GM23338 (cell line): ENCODE results near the gene KCNN3. TPM values are rescaled to one million over a fixed set of nuclear protein-coding genes. Genes with fewer than 3 reads are reported as not detected.

Experiments used
- ATAC-seq: fragments of 200-7000 bp; cut with Tn5 transposase; 3 replicates; pipeline ENCODE4 v1.9.1; 2020
- DNase-seq: peaks from one replicate; pipeline ENCODE4 v3.0.0-alpha.2; 2015; ENCODE audit warnings: low spot score
- H2AFZ ChIP-seq: fragments of 200-600 bp; sonication (generic); 2 replicates; pipeline ENCODE4 v1.8.0; 2016; ENCODE audit warnings: antibody characterized with exemption, mild to moderate bottlenecking, moderate library complexity
- H3F3A ChIP-seq: fragments of 200-600 bp; sonication (generic); replicated peaks from 2 replicates; pipeline ENCODE4 v1.8.0; 2017; ENCODE audit warnings: antibody characterized with exemption, mixed run types, low read depth
- H3K27ac ChIP-seq: fragments of 200-600 bp; sonication (generic); 2 replicates; pipeline ENCODE4 v1.6.1; 2016; ENCODE audit warnings: low read depth
- H3K27me3 ChIP-seq: fragments of 200-600 bp; sonication (generic); 2 replicates; pipeline ENCODE4 v1.8.0; 2016; ENCODE audit warnings: mild to moderate bottlenecking, mixed run types, moderate library complexity; ENCODE audit not compliant: insufficient read depth
- H3K36me3 ChIP-seq: fragments of 200-600 bp; sonication (generic); 2 replicates; pipeline ENCODE4 v1.8.0; 2016; ENCODE audit warnings: mild to moderate bottlenecking; ENCODE audit not compliant: insufficient read depth
- H3K4me1 ChIP-seq: fragments of 200-600 bp; sonication (generic); 2 replicates; pipeline ENCODE4 v1.8.0; 2016; ENCODE audit warnings: mild to moderate bottlenecking, moderate library complexity; ENCODE audit not compliant: insufficient read depth
- H3K4me2 ChIP-seq: fragments of 200-600 bp; sonication (generic); 2 replicates; pipeline ENCODE4 v1.7.1; 2017; ENCODE audit warnings: mixed run types
- H3K4me3 ChIP-seq: fragments of 200-600 bp; sonication (generic); 2 replicates; pipeline ENCODE4 v1.6.1; 2016; ENCODE audit warnings: mixed run types
- H3K79me2 ChIP-seq: fragments of 200-600 bp; sonication (generic); replicated peaks from 2 replicates; pipeline ENCODE4 v1.8.0; 2017; ENCODE audit warnings: mild to moderate bottlenecking; ENCODE audit not compliant: insufficient read depth
- H3K9me2 ChIP-seq: fragments of 200-600 bp; sonication (generic); 2 replicates; pipeline ENCODE4 v1.8.0; 2017; ENCODE audit not compliant: insufficient read depth
- H4K20me1 ChIP-seq: fragments of 200-600 bp; sonication (generic); replicated peaks from 2 replicates; pipeline ENCODE4 v1.8.0; 2017; ENCODE audit warnings: mild to moderate bottlenecking; ENCODE audit not compliant: insufficient read depth
- H3K27ac Mint-ChIP-seq: 2 replicates; pipeline ENCODE4 v1.8.0; 2020; ENCODE audit warnings: inconsistent platforms, mild to moderate bottlenecking, moderate library complexity, mixed read lengths
- H3K27me3 Mint-ChIP-seq: 3 replicates; pipeline ENCODE4 v1.8.0; 2022; ENCODE audit warnings: low read depth, mild to moderate bottlenecking, moderate library complexity, mixed read lengths, inconsistent platforms; ENCODE audit not compliant: insufficient read depth, poor library complexity
- H3K36me3 Mint-ChIP-seq: 3 replicates; pipeline ENCODE4 v1.8.0; 2021; ENCODE audit warnings: low read depth, mild to moderate bottlenecking, inconsistent platforms, moderate library complexity, mixed read lengths
- H3K4me1 Mint-ChIP-seq: 3 replicates; pipeline ENCODE4 v1.8.0; 2020; ENCODE audit warnings: mild to moderate bottlenecking, inconsistent platforms, mixed read lengths
- H3K4me3 Mint-ChIP-seq: 3 replicates; pipeline ENCODE4 v1.8.0; 2021; ENCODE audit warnings: moderate library complexity, mild to moderate bottlenecking, inconsistent platforms, mixed read lengths
- H3K9me3 Mint-ChIP-seq: 3 replicates; pipeline ENCODE4 v1.8.0; 2020; ENCODE audit warnings: moderate library complexity, mild to moderate bottlenecking, inconsistent platforms, mixed read lengths
- CREB1 ChIP-seq: fragments of 250-450 bp; sonication (Bioruptor Pico); IDR thresholded peaks from 2 replicates; pipeline ENCODE4 v1.5.0; 2020; ENCODE audit warnings: low read depth, mild to moderate bottlenecking, moderate library complexity
- ETS1 ChIP-seq: IDR thresholded peaks from 2 replicates; pipeline ENCODE4 v1.6.1; 2016; ENCODE audit warnings: antibody characterized with exemption
- EZH2 ChIP-seq: fragments of 200-600 bp; sonication (generic); IDR thresholded peaks from one replicate; pipeline ENCODE4 v1.8.0; 2017; ENCODE audit warnings: antibody characterized with exemption, mild to moderate bottlenecking, low read depth; ENCODE audit not compliant: unreplicated experiment
- EZH2phosphoT487 ChIP-seq: fragments of 200-600 bp; sonication (generic); IDR thresholded peaks from one replicate; pipeline ENCODE4 v1.8.1; 2018; ENCODE audit warnings: antibody characterized with exemption; ENCODE audit not compliant: unreplicated experiment
- POLR2AphosphoS5 ChIP-seq: IDR thresholded peaks from 2 replicates; pipeline ENCODE4 v1.6.1; 2016; ENCODE audit warnings: antibody characterized with exemption, low read depth
- REST ChIP-seq: IDR thresholded peaks from one replicate; pipeline ENCODE4 v1.6.1; 2018; ENCODE audit warnings: antibody characterized with exemption; ENCODE audit not compliant: unreplicated experiment
- STAT1 ChIP-seq: IDR thresholded peaks from one replicate; pipeline ENCODE4 v1.6.1; 2016; ENCODE audit warnings: antibody characterized with exemption; ENCODE audit not compliant: unreplicated experiment
- ZNF114 ChIP-seq: fragments of 250-450 bp; sonication (Bioruptor Pico); IDR thresholded peaks from 2 replicates; pipeline ENCODE4 v1.5.0; 2020; ENCODE audit warnings: mild to moderate bottlenecking, moderate library complexity
- ZNF331 ChIP-seq: fragments of 250-450 bp; sonication (Bioruptor Pico); IDR thresholded peaks from 2 replicates; pipeline ENCODE4 v1.5.0; 2020; ENCODE audit warnings: low read depth, mild to moderate bottlenecking, moderate library complexity
- ZNF462 ChIP-seq: fragments of 250-450 bp; sonication (Bioruptor Pico); IDR thresholded peaks from 2 replicates; pipeline ENCODE4 v1.5.0; 2020; ENCODE audit warnings: mild to moderate bottlenecking, moderate library complexity
- polyA plus RNA-seq: library from polyadenylated mRNA; unstranded; fragments of >200 nt; fragmentation: Nextera tagmentation; extraction: Ambion mirVana; gene quantifications from 2 replicates; pipeline ENCODE4 v1.2.1, GENCODE V29; 2016
- total RNA-seq: library from RNA; depleted of rRNA; stranded (reverse); fragments of >200 nt; shearing (Covaris generic); gene quantifications from 2 replicates; pipeline ENCODE4 v1.2.3, GENCODE V29; 2014
- TF ChIP-seq, protein P1 (sequence below), 2 experiments: fragments of 200-600 bp in 1 of 2; sonication (generic) in 1 of 2; conservative IDR thresholded peaks; 2 replicates each; pipeline versions ENCODE4 v1.5.1 to v1.6.1; 2016 to 2017; ENCODE audit warnings: antibody characterized with exemption in 2 of 2, low read depth in 2 of 2, mild to moderate bottlenecking in 2 of 2, moderate library complexity in 1 of 2

The KCNN3 gene
- total and polyA plus RNA-seq, 2 experiments from 2014 or later, result 1.9 to 3.0 TPM

- TF ChIP-seq ETS1 (no peak), REST (no peak), ZNF114 (CRISPR knock-in tag) (no peak), EZH2 (no peak), STAT1 (no peak), POLR2AphosphoS5 (no peak), EZH2phosphoT487 (no peak)
- TF ChIP-seq, protein P1, sequence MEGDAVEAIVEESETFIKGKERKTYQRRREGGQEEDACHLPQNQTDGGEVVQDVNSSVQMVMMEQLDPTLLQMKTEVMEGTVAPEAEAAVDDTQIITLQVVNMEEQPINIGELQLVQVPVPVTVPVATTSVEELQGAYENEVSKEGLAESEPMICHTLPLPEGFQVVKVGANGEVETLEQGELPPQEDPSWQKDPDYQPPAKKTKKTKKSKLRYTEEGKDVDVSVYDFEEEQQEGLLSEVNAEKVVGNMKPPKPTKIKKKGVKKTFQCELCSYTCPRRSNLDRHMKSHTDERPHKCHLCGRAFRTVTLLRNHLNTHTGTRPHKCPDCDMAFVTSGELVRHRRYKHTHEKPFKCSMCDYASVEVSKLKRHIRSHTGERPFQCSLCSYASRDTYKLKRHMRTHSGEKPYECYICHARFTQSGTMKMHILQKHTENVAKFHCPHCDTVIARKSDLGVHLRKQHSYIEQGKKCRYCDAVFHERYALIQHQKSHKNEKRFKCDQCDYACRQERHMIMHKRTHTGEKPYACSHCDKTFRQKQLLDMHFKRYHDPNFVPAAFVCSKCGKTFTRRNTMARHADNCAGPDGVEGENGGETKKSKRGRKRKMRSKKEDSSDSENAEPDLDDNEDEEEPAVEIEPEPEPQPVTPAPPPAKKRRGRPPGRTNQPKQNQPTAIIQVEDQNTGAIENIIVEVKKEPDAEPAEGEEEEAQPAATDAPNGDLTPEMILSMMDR (conservative IDR thresholded peaks at IDR 0.05; ENCODE audit: low read depth in 2 of 2), result no peak
Measured at GRCh38 chr1:154747740-154748404, 122.2 kb downstream of the KCNN3 start (continued).

DNA sequence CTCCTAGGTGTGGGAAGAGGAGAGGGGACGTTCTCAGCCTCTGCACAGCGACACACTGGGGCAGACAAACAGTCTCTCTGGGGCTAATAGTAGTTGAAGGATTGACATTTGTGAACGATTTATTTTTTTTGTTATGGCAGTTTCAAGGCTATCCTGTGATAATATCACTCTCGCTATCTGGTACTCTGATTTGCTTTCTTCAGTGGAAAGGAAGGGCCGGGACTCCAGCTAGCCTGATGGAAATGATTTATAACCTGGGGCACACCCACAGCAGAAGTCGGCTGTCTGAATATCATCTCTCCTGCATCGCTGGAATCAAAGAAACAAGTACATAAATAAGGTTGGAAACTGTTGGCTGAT, 122.7 kb downstream of the KCNN3 start:
- no peaks in the 10 kb centered on the region for H3K79me2 ChIP-seq
- no peaks in the 10 kb centered on the region for H3F3A ChIP-seq
- H3K27ac Mint-ChIP-seq, result no peak overlapping the region
- ATAC-seq (no peak), DNase-seq (no peak)
- H3K36me3 Mint-ChIP-seq, result no peaks in the 10 kb centered on the region
- H3K27ac ChIP-seq, result no peak overlapping the region
- H3K27me3 Mint-ChIP-seq, result peaks cover 14% of the 10 kb centered on the region
- 0 out of 2 replicates have a peak, but pooled peaks cover 3% of the 10 kb centered on the region for H3K9me2 ChIP-seq
- no peaks in the 10 kb centered on the region for H3K9me3 Mint-ChIP-seq
- H3K27me3 ChIP-seq, result no peaks in the 10 kb centered on the region
- no peaks in the 10 kb centered on the region for H3K36me3 ChIP-seq
- no peak overlapping the region for H2AFZ ChIP-seq
- peaks cover 21% of the 10 kb centered on the region for H3K4me1 ChIP-seq
- H3K4me3 ChIP-seq, result no peak overlapping the region
- H3K4me1 Mint-ChIP-seq, result peaks cover 58% of the 10 kb centered on the region
- no peak overlapping the region for H3K4me2 ChIP-seq
- H3K4me3 Mint-ChIP-seq, result no peak overlapping the region
- no peaks in the 10 kb centered on the region for H4K20me1 ChIP-seq
- no peak for TF ChIP-seq EZH2
- TF ChIP-seq EZH2phosphoT487, result no peak
- no peak for TF ChIP-seq POLR2AphosphoS5
- TF ChIP-seq ZNF462, result no peak
- no peak for TF ChIP-seq STAT1
- no peak for TF ChIP-seq ZNF331 (CRISPR knock-in tag)
- no peak for TF ChIP-seq CREB1 (CRISPR knock-in tag)
- TF ChIP-seq ZNF114 (CRISPR knock-in tag), result no peak
